Kidney (tissue), 14 donors: ENCODE results near the gene DMWD. TPM values are rescaled to one million over a fixed set of nuclear protein-coding genes. Genes with fewer than 3 reads are reported as not detected.

Experiments
- DNase-seq, 5 donors: peaks; one replicate each; pipeline ENCODE4 v3.0.0-alpha.2; 2013 to 2020
- FAIRE-seq: peaks from 2 replicates; lab custom pipeline; 2012; peaks lifted over from hg19 to GRCh38; lab: Jason Lieb, UNC
- H3K27ac ChIP-seq, 2 donors: one replicate each; pipeline ENCODE4 v1.7.0; 2013; ENCODE audit warnings: low read depth in 2 of 2, low read length in 2 of 2, inconsistent platforms in 1 of 2
- H3K27me3 ChIP-seq: one replicate; pipeline ENCODE4 v1.7.1; 2013; ENCODE audit warnings: low read length, inconsistent platforms; ENCODE audit not compliant: control insufficient read depth, insufficient read depth
- H3K36me3 ChIP-seq, 3 donors: one replicate each; pipeline versions ENCODE4 v1.7.0 to v1.7.1; 2013; ENCODE audit warnings: low read length in 3 of 3, control low read depth in 1 of 3, inconsistent platforms in 1 of 3; ENCODE audit not compliant: insufficient read depth in 3 of 3, control insufficient read depth in 2 of 3
- H3K4me1 ChIP-seq, 3 donors: one replicate each; pipeline versions ENCODE4 v1.7.0 to v1.7.1; 2013; ENCODE audit warnings: low read length in 3 of 3, inconsistent platforms in 1 of 3, low read depth in 1 of 3; ENCODE audit not compliant: control insufficient read depth in 2 of 3, insufficient read depth in 2 of 3
- H3K4me3 ChIP-seq, 3 donors: one replicate each; pipeline versions ENCODE4 v1.7.0 to v1.8.1; 2013; ENCODE audit warnings: low read length in 3 of 3, control low read depth in 1 of 3, inconsistent platforms in 1 of 3
- H3K9ac ChIP-seq, 3 donors: one replicate each; pipeline versions ENCODE4 v1.7.0 to v1.7.1; 2013; ENCODE audit warnings: low read length in 3 of 3, control low read depth in 1 of 3, inconsistent platforms in 1 of 3
- H3K9me3 ChIP-seq, 3 donors: one replicate each; pipeline versions ENCODE4 v1.7.0 to v1.7.1; 2013; ENCODE audit warnings: low read length in 3 of 3, control low read depth in 1 of 3, inconsistent platforms in 1 of 3; ENCODE audit not compliant: control insufficient read depth in 2 of 3, insufficient read depth in 1 of 3
- CTCF ChIP-seq: IDR thresholded peaks from 3 replicates; pipeline ENCODE4 v1.5.1; 2012; ENCODE audit warnings: mild to moderate bottlenecking, moderate library complexity, borderline replicate concordance; ENCODE audit not compliant: insufficient read depth; ENCODE audit errors: extremely low read depth
- intact Hi-C: fragments of 100-400 bp; cut with DNase I; formaldehyde crosslinking; loops from one replicate; pipeline ENCODE4 v1.11.1; 2022
- polyA plus RNA-seq: library from polyadenylated mRNA; stranded (reverse); fragments of 350-450 nt; fragmentation: Illumina TruSeq; extraction: RNeasy Lipid Tissue Mini Kit (QIAGEN cat#74804); gene quantifications from one replicate; pipeline ENCODE4 v1.2.3, GENCODE V29; 2014; ENCODE audit warnings: low read depth, low replicate concordance; ENCODE audit not compliant: insufficient read depth
- total RNA-seq: library from RNA; stranded (reverse); fragmentation: NEBNext Ultra II Directional; extraction: Animal tissue kit (Norgen Biotek cat#: 25700); gene quantifications from one replicate; pipeline ENCODE4 v1.2.1, GENCODE V29; 2021
- donor health status: control.
- donor health status: control.
- donor health status: control.
- donor health status: control.
- donor health status: control.
- donor health status: DM: yes; HTN: yes; CAD: no.
- donor health status: Normal renal cell carcinoma (clear cell type).

The DMWD gene
- total and polyA plus RNA-seq, 2 donors from 2014 or later, result 22.2 to 60.9 TPM

GRCh38 chr19:45773384-45773783, 19.3 kb downstream of the DMWD start:
- no peaks in the 10 kb centered on the region for H3K27me3 ChIP-seq
- H3K9ac ChIP-seq, result no peak overlapping the region
- FAIRE-seq, result no peak
- peaks cover 0 to 5% (median 2%) of the 10 kb centered on the region in 3 donors for H3K36me3 ChIP-seq
- TF ChIP-seq CTCF, result no peak
- no peaks in the 10 kb centered on the region for H3K9me3 ChIP-seq
- peak overlapping the region; percentile 49 to 80 for H3K27ac ChIP-seq
- DNase-seq, result no peak
- peaks cover 0 to 12% (median 6%) of the 10 kb centered on the region in 3 donors for H3K4me1 ChIP-seq
- no peak overlapping the region for H3K4me3 ChIP-seq
- intact Hi-C loops, result no loop called here

GRCh38 chr19:45772912-45773311, 19.7 kb downstream of the DMWD start:
- no peaks in the 10 kb centered on the region for H3K27me3 ChIP-seq
- H3K27ac ChIP-seq, result peak overlapping the region; percentile 49 to 80
- DNase-seq, result no peak
- intact Hi-C loops, result no loop called here
- no peak for TF ChIP-seq CTCF
- peaks cover 0 to 12% (median 6%) of the 10 kb centered on the region in 3 donors for H3K4me1 ChIP-seq
- peak overlapping the region in 1 of 3 donors; percentile 63 for H3K9ac ChIP-seq
- H3K9me3 ChIP-seq, result no peaks in the 10 kb centered on the region
- H3K36me3 ChIP-seq, result peaks cover 0 to 5% (median 2%) of the 10 kb centered on the region in 3 donors
- FAIRE-seq, result no peak
- H3K4me3 ChIP-seq, result peak overlapping the region in 1 of 3 donors; percentile 69

- Histone ChIP-seq H3K4me1 (peaks cover 0 to 12% (median 6%) of the 10 kb centered on the region in 3 donors), H3K9ac (peak overlapping the region in 1 of 3 donors; percentile 82), H3K27me3 (no peaks in the 10 kb centered on the region), H3K36me3 (peaks cover 0 to 5% (median 2%) of the 10 kb centered on the region in 3 donors), H3K9me3 (no peaks in the 10 kb centered on the region), H3K4me3 (peak overlapping the region in 2 of 3 donors; percentile 60 to 69), H3K27ac (peak overlapping the region; percentile 49 to 94)
- FAIRE-seq (no peak), DNase-seq (peak in 1 of 5 donors; percentile 34)
- no peak for TF ChIP-seq CTCF
- intact Hi-C loops, result no loop called here
Measured at GRCh38 chr19:45772130-45772840, 20.4 kb downstream of the DMWD start.
